DMS114 treated with DMSO at 0.1 percent for 48 hours (cell line): ENCODE measurements around the gene POLA2.

Experiments
- DNase-seq: peaks from one replicate; lab custom pipeline; 2025; ENCODE audit not compliant: unreplicated experiment; lab: John Stamatoyannopoulos, UW

Gene POLA2

DNA sequence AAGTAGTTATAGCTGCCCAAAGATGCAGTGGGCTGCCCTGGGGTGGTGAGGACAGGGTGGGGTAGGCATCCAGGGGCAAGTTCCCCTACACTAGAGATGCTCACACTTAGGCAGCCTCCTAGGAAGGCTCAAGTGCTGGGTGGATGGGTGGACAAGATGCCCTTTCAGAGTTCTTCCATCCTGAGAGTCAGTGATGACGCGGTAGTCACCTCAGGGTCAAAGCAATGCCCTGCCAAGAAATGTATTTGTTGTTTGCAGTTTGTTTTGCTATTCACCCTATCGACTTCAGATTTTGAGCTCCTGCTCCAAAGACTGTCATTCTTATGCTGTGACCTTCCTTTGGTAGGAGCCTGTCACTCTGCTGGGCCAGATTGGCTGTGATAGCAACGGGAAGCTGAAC, 18.9 kb downstream of the POLA2 start:
- DNase-seq: no peak

DNA sequence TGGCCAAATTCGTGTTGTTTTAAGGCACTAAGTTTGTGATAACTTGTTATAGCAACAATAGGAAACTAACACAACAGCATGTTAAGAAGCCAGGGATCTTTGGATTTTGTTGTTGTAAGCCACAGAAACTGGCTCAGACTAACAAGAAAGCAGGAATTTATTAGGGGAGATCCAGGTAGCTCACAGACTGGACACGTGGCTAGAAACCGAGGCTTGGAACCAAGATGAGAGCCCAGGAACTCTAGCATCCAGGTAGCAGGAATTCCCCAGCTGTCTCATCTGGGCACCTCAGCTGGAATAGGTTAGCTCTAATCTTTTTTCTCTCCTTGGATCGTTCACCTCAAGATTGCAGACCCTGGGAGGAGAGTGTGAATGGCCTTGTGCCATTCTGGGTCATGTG, 24.9 kb downstream of the POLA2 start:
- DNase-seq: no peak

DNA sequence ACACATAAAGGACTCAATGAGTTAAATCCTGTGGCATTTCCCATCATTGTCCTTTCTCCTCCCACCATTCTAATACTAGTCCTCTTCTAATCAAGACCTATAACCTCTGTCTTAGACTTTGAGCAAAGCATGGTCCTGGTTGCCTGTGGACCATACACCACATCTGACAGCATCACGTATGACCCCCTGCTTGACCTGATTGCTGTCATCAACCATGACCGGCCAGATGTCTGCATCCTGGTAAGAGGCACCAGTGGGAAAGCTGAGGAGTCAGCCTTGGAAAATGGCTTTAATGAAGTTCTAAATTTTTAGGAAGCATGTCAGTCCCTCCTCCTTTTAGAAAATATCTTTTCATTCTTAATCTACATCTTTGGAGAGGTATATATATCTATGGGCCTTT, 25.8 kb downstream of the POLA2 start:
- DNase-seq: no peak

DNA sequence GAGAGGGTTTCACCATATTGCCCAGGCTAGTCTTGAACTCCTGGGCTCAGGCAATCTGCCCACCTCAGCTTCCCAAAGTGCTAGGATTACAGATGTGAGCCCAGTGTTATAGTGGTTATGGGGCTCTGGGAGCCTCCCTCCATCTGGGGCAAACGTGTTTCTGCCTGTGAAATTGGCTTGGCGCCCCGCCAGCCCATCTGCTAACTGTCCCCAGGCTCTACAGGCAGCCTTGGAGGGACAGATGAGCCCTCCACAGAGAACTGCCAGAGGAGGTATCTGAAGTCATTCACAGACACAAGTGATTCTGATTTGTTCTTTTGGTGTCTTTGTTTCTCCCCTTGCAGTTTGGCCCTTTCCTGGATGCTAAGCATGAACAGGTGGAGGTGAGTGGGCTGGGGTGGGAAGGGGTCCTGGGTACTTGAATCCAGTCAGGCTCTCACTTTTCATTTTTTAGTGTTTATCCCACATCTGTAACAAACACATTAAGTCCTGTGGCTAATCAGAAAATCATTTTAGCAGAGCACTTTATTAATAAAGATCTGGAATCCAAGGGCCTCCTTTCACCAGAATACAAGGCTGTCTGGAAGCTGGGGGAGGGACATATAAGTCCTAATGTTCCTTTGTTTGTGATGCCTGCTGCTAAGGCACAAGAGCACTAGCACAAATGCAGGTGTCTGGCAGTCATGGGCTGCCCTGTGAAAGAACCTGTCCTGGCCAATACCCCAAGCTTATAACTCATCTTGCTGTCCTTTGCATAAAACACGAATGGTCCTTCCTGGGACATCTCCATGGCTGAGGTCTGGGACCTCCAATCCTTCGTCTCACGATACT, 27.2 kb downstream of the POLA2 start:
- DNase-seq: no peak

DNA sequence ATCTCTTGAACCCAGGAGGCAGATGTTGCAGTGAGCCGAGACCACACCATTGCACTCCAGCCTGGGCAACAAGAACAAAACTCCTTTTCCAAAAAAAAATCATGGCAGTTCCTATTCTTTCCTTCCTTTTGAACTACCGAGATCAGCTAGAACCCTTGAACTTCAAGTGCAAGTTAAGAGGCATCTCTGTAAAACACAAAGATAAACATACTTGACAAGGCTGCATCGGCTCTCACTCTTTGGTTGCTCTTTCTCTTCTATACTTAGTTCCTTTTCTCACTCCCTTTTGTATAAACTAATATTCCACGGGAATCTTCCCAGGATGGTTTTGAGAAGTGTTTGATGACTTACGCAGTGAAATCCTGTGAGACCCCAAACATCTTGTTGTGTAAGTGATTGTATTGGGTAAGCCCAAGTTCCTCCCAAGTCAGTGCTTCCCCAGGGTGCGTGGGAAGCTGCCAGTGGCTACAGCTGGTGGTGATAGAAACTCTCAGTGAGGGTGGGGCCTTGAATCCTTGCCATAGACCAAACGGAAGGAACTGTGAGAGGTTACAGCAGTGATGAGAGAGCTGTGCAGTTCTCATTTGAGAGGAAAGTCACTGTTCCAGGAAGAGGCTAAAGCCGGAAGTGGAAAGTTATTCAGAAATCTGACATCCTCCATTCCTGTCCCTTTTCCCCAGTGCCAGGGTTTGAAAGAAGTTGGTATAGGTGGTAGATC, 28.8 kb downstream of the POLA2 start:
- DNase-seq: no peak

DNA sequence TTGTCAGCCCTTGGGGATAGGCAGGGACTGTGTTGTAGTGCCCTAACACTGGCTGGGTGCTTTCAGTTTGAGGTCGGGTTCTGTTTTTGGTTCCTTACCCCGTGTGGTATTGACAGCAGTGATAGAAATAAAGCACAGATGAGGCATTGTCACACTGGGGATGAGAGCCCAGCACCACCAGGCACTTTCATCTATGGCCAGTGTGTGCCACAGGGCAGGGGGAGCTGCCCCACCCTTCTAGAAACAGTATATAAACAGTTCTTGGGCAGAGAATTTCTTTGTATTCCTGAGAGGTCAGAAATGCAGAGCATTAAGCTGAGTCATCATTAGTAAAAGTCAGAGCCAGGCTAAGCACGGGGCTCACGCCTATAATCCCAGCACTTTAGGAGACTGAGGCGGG, 29.9 kb downstream of the POLA2 start:
- DNase-seq: no peak

DNA sequence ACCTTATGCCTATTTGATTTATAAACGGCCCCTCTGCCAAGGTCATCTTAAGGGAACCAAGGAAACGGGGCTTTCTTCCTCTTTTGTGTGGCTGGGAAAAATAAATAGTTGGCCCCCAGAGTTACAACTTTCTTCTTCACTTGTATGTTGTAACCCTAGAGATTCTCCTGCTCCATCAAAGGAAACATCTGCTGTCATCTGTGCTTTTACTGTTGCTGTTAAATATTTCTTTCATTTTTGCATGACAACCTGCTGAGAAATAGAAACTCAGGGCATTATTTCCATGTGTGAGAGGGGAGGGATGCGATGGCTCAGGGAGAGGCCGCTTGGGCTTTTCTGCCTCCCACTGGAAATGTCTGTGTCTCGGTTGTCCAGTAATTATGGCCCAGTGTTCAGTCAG, 31.1 kb downstream of the POLA2 start:
- DNase-seq: no peak

DNA sequence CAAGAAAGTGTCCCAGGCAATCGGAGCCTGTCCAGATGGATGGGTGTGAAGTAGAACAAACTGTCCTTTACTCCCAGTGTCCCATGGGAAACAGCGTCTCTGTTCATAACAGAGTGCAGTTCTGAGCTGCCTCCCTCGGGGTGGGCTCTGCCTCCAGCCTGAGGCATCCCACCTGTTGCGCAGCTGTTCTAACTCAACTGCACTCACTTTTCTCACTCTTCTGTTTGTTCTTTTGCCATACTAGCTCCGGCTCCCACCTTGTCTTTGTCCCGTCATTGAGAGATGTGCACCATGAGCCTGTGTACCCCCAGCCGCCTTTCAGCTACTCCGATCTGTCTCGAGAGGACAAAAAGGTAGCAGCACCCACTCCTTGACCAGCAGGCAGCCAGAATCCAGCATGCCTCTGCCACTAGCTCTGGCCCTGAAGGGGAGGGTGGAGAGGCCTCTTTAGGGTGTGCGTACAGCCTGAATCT, 32.2 kb downstream of the POLA2 start:
- no peak for DNase-seq

DNA sequence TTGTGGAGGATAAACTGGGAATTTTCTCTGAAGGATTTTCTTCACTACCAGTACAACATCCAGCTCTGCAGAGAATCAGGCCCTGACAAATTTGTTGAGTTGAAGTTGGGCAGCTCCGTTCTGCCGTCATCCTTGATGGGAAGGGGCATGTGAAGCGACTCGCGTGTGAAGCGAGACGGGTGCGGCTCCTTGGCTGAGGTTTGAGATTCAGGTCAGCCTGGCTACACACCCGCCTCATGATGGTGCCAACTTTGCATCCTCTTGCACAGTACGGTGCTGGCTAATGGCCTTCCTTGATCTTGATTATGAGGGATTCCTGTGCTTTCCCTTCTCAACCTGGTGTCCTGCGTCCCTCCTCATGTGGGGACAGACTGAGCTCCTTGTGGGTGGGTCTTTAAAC, 33.2 kb downstream of the POLA2 start:
- no peak for DNase-seq

DNA sequence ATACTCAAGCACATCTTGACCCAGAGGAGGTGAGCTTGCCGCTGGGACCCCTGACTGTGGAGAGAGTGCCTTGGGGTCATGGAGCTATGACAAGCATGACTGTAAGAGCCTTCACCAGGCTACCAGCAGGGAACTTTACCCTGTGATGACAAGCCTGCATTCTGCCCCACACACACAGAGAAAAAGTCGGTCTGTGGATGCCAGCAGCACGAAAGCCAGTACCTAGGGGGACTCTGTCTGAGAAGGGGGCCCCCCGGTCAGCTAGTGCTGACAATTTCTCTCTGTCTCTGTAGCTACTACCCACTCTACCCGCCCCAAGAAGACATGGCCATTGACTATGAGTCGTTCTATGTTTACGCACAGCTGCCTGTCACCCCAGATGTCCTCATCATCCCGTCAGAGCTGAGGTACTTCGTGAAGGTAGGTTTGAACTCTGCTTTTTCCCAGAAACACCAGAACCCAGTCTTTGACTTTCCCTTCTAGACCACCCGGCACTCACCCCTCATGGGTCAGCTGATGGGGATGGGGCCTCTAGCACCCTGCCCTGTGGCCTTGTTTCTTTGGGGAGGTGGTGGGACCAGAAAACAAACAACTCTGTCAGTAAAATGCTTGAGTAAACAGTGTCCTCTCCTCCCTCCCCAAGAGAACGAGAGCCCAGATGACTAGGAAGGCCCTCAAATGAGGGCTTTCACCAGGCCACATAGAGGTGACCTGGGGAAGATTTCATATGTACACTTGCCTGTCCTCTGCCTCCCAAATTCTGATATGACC, 34.0 kb downstream of the POLA2 start:
- no peak for DNase-seq

DNA sequence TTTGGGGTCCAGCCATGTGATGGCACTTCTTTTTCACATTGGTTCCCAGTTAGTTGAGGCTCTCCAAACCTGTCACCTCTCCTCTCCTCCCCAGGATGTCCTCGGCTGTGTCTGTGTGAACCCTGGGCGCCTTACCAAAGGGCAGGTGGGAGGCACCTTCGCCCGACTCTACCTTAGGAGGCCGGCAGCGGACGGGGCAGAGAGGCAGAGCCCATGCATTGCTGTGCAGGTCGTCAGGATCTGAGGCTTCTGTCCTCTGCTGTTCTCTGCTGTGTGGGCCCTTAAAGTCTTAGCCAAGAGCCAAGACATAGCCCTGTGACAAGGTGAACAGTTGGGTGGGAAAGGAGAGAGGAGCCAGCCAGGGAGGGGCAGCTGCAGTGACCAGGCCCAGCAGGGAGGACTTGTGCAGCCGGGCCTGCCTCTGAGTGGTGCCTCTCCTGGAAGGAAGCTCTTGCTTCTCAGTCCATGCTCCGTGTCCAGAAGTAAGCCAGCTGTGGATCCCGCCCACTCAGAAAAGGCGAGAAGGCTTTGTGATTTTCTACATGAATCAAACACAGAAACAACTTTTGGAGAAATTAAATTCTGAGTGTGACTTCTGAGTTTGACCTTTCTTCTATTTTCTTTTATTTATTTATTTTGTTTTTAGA, 35.4 kb downstream of the POLA2 start:
- no peak for DNase-seq

DNA sequence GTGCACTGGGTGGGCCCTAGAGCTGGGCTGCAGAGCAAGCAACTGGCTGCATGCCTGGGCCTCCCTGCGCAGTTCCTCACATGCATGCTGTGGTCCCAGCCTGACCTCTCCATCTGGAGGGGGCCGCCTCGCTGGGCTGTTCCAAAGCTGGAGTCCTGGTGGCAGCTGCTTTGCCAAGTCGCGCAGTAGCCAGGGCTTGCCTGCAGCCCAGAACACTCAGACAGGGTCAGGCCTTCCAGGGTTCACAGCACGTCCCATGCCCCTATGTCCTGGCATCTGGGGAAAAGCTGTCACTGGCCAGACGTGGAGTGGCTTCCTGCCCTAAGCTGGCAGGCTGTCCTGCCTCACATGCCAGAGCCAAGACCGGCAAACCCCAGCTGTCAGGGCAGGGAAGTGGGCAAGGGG, 36.4 kb downstream of the POLA2 start:
- DNase-seq: no peak

DNA sequence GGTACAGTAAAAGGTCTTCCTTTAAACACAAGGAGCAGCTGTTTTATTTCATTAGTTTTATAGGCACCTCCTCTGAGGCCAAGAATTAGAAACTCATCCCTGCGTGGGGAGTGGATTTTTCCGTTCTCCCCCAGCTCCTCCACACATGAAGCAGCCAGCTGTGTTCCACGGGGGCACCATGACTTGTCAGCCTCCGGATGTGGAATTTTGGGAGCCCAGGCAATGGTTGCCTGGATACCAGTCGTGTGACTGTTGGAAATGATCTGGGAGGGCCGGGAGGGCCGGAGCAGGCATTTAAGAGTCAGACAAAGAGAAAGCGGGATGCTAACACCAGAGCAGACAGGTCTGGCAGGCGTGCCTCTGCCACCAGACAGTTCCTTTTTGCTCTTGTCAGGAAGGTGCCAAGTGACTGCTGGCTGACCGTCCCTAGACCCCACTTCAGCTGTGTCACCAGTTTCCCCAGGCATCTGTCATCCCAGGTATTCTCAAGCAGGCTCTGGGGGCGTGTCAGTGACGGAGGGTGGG, 37.0 kb downstream of the POLA2 start:
- no peak for DNase-seq

DNA sequence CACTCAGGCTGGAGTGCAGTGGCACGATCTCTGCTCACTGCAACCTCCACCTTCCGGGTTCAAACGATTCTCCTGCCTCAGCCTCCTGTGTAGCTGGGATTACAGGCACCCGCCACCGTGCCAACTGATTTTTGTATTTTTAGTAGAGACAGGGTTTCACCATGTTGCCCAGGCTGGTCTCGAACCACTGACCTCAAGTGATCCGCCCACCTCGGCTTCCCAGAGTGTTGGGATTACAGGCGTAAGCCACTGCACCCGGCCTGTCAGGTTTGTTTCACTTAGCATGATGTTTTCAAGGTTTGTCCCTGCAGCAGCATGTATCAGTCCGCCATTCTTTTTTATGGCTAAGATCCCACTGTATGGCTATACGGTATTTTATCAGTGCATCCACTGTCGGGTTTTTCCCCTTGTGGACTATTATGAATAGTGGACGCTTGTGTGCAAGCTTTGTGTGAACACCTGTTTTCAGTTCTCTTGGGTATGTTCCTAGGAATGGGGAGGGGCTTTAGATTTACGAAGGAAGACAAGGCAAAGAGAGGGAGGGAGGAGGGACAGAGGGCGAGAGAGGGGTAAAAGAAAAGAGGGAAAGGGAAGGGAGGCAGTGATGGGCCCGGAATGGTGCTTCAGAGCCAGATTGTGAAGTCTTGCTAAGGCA, 39.0 kb downstream of the POLA2 start:
- no peak for DNase-seq

DNA sequence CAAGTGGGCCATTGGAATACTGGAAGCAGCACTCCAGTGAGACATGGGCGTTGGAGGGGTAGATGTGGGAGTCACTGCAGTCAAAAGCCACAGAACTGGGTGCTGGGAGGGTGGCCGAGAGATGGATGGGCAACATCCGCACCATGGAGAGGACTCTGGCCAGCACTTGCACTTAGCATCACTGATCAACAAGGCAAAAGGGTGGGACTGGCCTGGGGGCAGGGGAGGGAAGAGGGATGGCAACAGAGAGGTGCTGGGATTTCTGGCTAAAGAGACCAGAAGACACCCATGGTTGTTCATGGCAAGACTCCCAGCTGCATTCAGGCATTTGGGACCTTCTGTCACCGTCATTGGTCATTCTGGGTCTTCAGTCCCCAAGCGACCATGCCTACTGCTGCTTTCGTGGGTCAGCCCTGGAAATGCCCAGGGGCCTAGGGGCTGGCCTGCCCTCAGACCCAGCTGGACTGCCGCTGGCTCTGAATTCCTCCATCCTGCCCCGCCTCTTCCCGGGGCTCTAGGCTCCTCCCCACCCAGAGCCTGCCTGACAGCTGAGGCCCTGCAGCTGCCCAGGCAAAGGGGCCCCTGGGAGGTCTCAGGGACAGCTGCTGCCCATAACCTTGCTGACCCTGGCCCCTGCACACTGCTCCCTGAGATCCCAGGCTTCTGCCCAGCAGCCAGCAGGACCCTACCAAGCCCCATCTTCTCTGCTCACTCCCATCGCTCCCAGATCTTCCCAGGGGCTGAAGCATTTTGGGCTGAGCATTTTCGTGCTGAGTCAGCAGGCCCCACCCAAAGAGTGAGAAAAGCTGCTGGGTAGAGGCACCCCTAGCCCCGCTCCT, 39.9 kb downstream of the POLA2 start:
- DNase-seq: no peak

DNA sequence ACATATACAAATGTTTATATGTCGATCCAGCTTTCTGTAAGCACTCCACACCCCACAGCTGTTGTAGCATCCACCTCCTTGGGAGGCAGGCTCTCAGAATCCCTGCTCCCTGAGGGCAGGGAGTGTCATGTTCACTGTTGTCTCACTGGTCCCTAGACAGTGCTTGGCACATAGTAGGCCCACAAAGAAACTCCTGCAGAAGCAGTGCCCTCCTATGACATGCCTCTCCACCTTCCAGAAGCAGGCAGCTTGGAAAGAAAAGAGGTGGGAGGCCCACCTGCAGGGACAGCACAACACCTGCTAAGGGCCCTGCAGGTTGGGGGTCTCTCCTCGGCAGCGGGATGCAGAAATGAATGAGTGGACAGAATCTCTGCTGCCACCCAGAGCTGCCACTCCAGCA, 41.8 kb downstream of the POLA2 start:
- no peak for DNase-seq

DNA sequence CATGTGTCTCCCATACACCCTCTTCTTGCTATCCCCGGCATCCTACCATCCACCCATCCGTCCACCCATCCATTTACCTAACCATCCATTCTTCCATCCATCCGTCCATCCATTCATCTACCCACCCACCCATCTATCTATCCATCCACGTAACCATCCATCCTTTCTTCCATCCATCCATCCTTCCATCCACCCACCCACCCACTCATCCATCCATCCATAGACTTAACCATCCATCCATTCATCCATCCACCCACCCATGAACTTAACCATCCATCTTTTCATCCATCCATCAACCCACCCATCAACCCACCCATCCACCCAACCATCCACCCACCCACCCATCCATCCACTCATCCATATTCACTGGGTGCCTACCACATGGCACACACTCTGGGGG, 42.3 kb downstream of the POLA2 start:
- DNase-seq: no peak

DNA sequence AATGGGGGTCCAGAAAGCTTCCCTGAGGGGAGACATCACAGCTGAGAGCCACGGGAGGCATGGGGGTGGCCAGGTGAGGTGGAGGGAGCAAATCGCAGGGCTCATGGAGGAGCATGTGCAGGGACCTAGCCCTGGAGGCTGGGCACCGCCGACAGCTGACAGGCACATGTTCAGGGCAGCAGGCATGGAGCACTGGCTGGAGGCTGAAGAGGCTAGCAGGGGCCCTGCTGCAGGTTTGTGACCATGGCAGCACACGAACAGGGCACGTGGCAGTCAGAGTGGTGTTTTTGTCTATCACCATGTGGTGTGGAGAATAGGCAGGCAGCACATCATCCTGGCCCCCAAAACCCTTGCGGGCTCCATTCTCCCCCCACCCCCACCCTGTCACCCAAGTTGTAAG, 42.9 kb downstream of the POLA2 start:
- no peak for DNase-seq

DNA sequence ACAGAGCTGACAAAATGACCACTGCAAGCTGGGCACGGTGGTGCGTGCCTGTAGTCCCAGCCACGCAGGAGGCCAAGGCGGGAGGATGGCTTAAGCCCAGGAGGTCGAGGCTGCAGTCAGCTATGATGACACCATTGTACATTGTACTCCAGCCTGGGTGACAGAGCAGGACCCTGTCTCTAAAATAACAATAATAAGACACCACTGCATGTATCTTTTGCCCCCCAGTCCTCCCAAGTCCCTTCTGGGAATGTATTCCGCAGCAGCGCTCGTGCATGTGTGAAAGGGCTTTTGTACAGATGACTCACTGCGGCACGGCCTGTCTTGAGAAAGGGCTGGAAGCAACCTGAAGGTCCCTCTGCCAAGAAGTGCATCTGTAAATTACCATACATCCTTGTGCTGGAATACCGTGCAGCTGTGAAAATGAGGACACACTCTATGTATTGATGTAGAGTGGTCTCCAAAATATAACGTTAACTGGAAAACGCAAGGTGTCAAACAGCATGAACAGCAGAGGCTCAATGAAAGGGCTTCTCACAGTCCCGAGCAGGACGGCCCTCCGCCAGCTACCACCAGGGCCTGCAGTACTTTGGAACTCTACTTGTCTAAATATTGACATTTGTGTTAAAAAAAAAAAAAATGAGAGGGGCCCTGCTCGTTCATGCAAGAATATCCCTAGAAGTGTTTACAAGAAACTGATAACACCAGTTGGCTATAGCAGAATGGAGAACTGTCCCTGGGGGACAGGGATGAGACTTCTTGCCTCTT, 43.9 kb downstream of the POLA2 start:
- no peak for DNase-seq
